Posterior cingulate gyrus (tissue), 11 donors: ENCODE results near the gene ADIPOR2.

Experiments used
- DNase-seq, 10 donors: peaks; one replicate each; pipeline versions ENCODE4 v3.0.0 to v3.0.0-alpha.2; 2020 to 2021; ENCODE audit warnings: mixed read lengths in 3 of 10
- intact Hi-C: fragments of 100-400 bp; cut with DNase I; formaldehyde crosslinking; loops from one replicate; pipeline ENCODE4 v1.15.1; 2023

Gene ADIPOR2

GRCh38 chr12:1795785-1796514 is 105.1 kb downstream of the ADIPOR2 start:
- intact Hi-C loops = loop anchor here (1.0 to 2.0 kb wide), 2 partner anchors 144 to 239 kb away; no protein-coding TSS in a partner anchor

DNA sequence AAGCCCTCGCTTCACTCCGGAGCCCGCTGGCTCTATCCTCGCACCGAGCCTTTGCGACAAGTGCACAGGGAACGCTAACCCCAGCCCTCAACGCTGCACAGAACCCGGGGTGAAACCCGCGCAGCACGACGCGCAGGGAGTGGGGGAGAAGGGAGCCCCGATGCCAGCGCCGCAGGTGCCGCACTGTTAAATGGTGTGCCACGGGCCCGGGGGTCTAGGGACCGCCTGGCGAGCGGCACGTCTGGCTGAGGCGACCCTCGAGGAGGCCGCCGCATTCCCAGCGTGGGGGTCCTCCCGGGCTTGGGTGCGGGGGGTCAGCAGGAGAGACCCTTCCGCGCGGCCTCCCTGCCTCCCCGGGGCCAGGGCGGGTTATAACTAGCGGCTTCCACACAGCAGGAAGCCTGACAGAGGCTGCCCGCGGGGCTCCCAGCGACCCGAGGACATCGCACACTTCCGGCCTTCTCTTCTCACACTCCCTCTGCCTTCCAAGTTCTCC is 105.7 kb downstream of the ADIPOR2 start:
- intact Hi-C loops = loop anchor here (1.0 to 2.0 kb wide), 2 partner anchors 144 to 238 kb away; no protein-coding TSS in a partner anchor
- DNase-seq = peak in 3 of 10 donors; percentile 12 to 90 (median 70)

More at GRCh38 chr12:1795785-1796514, 105.1 kb downstream of the ADIPOR2 start:
- peak; percentile 83 to 99 (median 90) for DNase-seq

- intact Hi-C loops = loop anchor here (2.0 kb wide), 1 partner anchor 238 kb away; no protein-coding TSS in a partner anchor
- peak in 4 of 10 donors; percentile 25 to 85 (median 77) for DNase-seq
Observed at GRCh38 chr12:1797011-1797901, 106.4 kb downstream of the ADIPOR2 start.

DNA sequence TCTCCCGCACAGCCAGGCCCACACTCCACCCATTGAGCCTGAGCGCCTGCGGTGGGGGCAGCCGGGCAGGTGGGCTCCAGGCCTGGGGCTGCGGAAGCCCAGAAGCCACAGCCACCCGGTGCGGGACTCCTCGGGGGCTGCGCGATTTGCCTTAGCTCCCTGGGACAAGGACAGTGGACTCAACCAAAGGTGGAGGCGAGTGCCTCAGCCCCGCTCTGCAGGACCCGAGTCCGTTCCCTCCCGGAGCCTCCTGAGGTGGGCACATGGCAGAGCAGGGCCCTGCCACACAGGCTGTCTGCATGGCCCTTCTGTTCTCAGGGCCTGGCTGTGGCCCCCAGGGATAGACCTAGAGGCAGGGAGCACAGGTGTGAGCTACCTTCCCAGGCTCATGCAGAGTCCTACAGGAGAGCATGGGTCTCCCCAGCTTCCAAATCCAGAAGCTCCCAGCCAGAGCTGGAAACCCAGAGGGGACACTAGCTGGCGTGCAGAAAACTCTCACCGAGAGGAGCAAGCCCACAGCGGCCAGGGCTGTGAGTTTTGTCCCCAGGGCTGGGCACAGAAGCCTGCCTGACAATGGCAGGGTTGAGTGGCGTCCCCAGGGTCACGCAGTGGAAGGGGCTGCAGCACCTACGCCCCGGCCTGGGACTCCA is 107.2 kb downstream of the ADIPOR2 start:
- intact Hi-C loops = loop anchor here (2.0 kb wide), 1 partner anchor 237 kb away; no protein-coding TSS in a partner anchor
- DNase-seq = peak in 4 of 10 donors; percentile 5 to 83 (median 72)

DNA sequence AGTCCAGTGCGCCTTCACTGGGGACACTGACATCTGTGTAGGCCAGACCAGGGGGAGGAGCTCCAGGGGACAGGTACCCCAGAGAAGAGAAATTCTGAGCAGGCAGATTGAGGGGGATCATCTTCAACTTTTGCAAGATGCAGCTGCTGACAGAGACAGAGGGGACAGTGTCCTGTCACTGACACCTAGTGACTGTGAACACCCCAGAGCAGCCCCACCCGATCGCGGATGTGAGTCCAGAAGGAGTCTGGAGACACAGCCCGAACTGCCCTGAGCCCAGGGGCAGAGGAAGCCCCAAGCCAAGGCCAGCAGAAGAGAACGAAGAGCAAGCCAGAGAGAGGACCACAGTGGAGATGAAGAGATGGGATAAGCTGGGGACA is 107.8 kb downstream of the ADIPOR2 start:
- intact Hi-C loops = no loop called here
- peak in 4 of 10 donors; percentile 6 to 77 (median 61) for DNase-seq

DNA sequence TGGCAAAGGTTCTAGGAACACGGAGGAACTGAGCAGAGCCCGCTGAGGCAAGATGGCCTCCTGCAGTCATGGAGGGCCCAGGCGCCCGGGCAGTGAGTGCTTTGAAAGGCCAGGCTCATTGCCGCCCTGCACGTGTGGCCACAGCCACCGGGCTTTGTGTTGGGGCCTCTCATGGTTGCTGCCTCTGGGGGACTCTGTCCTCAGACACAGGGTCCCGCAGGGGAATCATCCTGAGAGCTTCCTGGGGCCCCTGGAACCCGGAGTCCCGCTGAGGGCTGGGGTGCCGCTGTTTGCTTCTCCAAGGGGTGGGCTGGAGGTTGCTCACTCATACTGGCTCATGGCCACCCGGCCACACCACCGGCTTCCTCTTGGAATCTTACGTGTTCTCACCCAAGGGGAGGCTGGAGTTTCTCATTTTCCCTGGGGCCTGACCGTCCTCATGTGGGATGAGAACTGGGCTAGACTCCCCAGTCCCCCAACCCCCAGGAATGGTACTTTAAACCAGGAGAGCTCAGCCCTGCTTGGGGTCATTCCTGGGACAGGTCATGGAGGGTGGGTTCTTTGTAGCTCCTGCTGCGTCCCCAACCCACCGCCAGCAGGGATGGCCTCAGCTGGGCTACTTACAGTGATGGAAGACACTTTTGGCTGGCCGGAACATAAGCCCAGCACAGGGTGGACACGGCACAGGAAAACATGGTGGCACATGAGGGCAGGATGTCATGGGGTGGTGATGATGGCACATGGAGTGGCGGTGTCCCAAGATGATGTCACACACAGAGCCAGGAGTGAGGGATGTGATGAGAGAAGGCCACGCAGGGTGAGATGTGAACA is 108.4 kb downstream of the ADIPOR2 start:
- peak in 2 of 10 donors; percentile 59 to 86 for DNase-seq
- intact Hi-C loops = no loop called here

DNA sequence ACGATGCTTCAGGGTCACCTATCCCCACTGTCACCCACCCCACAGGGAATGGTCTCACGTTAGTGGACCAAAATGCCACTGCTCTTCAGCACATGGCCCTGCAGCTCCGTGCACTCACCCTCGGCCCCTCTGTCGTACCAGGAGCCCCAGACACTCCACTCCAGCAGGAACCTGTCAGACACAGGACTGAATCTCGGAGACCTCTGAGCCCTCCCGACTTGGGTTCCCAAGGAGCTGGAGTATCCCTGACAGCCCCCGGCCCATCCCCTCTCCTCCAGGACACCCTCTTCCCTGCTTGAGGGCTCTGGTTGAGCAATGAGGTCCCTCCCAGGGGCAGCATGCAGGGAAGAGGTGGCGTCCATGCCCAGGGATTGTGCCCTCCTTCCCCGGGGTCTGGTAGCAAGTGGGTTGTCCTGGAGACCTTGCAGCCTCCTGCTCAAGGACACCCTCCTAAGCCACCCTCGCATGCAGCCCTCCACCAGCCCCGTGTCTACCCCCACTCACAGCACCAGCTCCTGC is 109.1 kb downstream of the ADIPOR2 start:
- intact Hi-C loops = no loop called here
- DNase-seq = peak in 4 of 10 donors; percentile 8 to 77 (median 56)

DNA sequence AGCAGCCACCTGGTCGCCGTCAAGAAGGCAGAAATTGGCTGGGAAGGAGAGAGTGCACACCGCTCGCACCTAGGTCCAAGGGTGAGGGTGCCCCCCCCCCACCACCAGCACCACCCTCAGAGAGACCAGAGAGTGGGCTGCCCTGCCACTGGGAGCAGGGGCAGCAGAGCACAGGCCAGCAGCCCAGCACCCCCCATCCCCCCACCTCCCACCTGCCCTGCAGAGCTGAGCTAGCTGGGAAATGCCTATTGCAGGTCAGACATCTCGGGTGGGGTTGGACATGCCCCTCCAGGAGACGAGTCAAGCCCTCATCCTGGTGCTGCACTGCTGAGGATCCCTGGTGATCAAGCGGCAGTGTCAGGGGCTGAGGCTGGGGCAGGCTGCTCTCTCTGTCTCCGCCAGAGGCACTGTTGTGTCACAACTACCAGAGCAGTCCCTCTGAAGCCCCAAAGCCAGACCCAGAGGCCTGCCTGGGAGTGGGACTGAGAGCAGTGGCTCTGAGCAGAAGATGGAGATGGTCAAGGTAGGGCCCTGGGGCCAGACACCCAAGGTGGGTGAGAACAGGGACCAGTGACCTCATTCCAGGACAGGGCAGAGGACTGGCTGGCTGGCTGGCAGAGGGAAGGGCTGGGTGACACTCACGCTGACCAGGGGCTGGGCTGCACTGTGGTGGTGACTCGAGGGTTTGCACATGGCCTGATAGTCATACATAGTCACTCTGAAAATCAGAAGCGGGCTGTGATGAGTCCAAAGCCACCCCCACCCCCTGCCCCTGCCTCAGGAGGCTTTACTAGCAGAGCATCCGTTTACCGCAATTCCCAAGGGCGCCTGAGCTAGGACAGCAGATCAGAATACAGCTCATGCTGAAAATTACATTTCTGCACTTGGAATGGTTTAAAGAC is 109.8 kb downstream of the ADIPOR2 start:
- intact Hi-C loops = no loop called here
- peak in 5 of 10 donors; percentile 26 to 91 (median 63) for DNase-seq

DNA sequence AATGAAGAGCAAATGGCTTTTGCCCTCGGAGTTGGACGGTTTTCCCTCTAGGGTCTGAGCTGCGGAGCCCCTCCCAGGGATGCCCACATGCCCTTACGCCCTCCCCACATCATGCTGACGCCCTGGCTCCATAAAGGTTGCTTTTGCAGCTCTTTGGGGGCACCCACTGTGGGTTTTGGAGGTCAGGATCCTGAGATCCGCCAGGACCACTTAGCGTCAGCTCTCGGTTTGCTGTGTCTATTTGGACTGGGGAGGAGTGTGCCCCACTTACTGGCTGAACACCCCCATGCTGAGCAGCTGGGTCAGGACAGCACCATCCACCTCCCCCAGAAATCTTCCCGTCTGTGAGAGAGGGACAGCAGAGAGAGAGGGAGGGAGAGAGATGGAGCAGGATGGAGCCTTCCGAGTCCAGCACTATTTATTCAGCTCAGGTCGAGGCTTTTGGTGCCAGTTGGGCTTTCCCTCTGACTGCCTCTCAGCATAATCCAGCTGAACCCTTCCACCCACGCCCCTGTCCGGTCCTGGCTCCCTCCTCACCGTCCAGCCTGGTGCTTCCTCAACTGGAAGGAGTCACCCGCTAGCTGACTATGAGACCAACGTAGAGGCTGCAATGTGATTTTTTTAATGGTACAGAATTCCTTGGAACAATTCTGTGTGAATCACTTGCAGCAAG is 110.6 kb downstream of the ADIPOR2 start:
- DNase-seq = peak in 3 of 10 donors; percentile 22 to 62 (median 48)
- intact Hi-C loops = no loop called here

DNA sequence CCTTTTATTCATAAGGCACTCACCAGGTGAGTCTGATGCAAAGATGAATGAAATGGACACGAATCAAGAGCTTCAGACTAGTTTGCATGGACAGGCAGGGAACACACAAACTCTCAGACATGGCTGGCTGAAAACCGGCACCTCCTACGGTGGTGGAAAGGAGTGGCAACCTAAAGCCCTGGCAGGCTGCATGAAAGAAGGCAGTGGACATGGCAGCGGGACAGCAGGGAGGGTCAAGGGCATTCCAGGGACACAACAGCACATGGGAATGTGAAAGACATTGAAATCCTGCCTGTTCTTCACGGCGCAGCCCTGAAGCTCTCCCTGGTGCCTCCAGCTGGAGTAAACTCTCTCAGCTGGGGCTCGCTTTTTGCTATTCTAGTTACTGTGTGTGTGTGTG is 112.9 kb downstream of the ADIPOR2 start:
- peak in 5 of 10 donors; percentile 5 to 45 (median 21) for DNase-seq
- intact Hi-C loops = no loop called here

- intact Hi-C loops = no loop called here
- DNase-seq = peak; percentile 84 to 98 (median 90)
Observed at GRCh38 chr12:1804545-1805332, 113.9 kb downstream of the ADIPOR2 start.

DNA sequence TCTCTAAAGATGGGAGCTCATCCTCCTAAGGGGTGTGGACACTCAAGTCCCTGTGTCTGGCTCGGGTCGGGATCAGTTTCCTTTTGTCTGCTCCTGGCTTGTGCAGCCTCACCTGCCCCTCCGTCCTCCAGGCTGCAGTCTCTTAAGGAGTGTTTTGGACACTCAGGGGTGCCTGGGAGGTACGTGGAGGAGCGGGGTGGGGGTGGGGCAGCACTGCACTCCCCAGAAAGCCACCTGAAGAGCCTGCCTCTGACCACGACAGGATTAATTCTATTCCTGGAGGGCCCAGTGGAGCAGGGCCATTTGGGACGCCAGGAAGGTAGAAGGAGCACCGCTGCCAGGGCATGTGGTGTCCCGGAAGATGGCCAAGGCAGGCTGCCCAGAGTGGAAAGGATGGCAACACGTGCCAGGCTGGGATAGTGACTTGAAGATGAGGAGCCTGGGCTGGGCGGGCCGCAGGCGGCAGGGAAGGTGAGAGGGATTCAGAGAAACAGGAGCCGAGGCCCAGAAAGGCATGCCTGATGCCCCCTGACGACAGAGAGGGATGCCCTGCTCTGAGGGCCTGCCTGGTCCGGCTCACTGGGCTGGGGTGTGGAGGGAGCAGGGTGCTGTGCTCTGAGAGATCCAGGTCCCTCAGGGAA is 114.7 kb downstream of the ADIPOR2 start:
- intact Hi-C loops = no loop called here
- DNase-seq = peak in 4 of 10 donors; percentile 16 to 70 (median 66)

DNA sequence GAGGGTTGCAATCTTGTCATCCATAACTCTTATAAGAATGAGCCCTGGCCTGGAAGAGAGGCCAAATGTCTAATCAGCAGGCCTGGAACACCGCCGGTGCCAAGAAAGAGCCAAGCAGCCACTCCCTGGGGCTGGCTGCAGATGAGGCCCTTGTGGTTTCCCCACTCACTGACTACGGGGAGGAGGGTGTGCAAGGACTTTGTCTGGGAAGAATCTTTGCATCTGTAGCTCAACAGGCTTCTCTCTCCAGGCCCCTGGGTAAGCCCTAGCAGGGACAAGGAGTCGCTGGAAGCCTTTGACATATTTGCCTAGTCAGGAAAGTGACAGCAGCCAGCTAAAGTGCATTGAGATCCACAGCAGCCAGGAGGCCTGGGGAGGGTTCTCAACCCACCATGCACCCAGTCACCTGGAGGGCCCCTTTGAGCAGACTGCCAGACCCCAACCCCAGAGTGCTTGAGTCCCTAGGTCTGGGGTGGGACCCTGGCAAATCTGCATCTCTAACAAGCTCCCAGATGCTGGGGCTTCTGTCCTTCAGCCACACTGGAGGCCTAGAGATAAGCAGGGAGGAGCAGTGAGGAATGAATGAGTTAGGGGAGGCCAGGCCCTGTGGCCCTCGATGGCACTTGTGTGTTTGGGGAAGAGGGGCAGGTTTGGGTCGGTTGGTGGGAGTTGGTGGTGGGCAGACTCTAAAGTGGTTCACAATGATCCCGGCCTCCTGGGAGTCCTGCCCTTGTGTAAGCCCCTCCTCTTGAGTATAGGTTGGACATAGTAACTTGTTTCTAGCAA is 115.6 kb downstream of the ADIPOR2 start:
- DNase-seq = peak in 3 of 10 donors; percentile 9 to 53 (median 52)
- intact Hi-C loops = no loop called here

DNA sequence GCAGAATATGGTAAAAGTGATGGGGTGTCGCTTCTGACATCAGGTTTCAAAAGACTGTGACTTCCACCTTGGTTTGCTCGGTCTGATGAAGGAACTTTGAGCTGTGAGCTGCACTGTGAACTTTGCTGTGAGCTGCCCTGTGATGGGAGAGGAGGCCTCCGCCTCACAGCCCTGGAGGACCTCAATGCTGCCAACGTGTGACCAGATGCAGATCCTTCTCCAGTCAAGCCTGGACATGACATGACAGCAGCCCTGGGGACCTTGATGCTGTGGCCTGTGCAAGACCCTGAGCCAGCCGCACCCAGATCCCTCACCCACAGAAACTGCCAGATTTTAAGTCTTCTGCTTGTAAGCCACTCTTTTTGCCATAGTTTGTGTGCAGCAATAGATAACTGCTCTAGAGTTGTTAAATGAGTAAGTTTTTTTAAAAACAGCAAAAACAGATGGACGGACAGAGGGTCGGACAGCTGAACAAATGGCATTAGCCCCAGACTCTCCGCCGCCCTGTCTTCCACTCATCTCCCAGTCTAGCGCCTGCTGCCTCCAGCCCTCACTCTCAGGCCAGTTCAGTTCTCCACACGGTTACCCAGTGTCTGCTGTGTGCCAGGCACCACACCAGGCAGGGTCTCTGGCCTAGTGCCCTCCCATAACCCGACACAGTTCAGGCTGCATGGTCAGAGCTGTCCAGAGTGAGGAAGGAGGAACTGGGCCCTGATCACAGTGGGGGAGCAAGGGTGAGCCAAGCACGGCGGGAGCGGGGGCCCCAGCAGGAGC is 116.4 kb downstream of the ADIPOR2 start:
- intact Hi-C loops = no loop called here
- peak in 4 of 10 donors; percentile 20 to 72 (median 48) for DNase-seq
